ENCODE data around the gene PTCH2.

Gene PTCH2

GRCh38 chr1:44806025-44806703 is 36.9 kb downstream of the PTCH2 start:
- no peak for TF ChIP-seq CTCF (IDR thresholded peaks at IDR 0.05; ENCODE audit: insufficient read depth, low read depth, low read length, missing control alignments)
- no peak for DNase-seq (ENCODE audit: low read depth)
- no peak overlapping the region for H3K4me3 ChIP-seq (ENCODE audit: low read length)

- no peak for DNase-seq (ENCODE audit: low read depth)
- no peak overlapping the region for H3K4me3 ChIP-seq (ENCODE audit: low read length)
Observed at GRCh38 chr1:44805311-44806024, 37.6 kb downstream of the PTCH2 start.

GRCh38 chr1:44803312-44804095 is 39.5 kb downstream of the PTCH2 start:
- no peak for DNase-seq (ENCODE audit: low read depth)
- no peak overlapping the region for H3K4me3 ChIP-seq (ENCODE audit: low read length)
- TF ChIP-seq CTCF (IDR thresholded peaks at IDR 0.05; ENCODE audit: insufficient read depth, low read depth, low read length, missing control alignments), result no peak

More at GRCh38 chr1:44805311-44806024, 37.6 kb downstream of the PTCH2 start:
- TF ChIP-seq CTCF (IDR thresholded peaks at IDR 0.05; ENCODE audit: insufficient read depth, low read depth, low read length, missing control alignments), result no peak

GRCh38 chr1:44803062-44803311 is 40.1 kb downstream of the PTCH2 start:
- DNase-seq (ENCODE audit: low read depth), result no peak
- no peak overlapping the region for H3K4me3 ChIP-seq (ENCODE audit: low read length)
- no peak for TF ChIP-seq CTCF (IDR thresholded peaks at IDR 0.05; ENCODE audit: insufficient read depth, low read depth, low read length, missing control alignments)

GRCh38 chr1:44802306-44803061 is 40.6 kb downstream of the PTCH2 start:
- no peak for DNase-seq (ENCODE audit: low read depth)

More at GRCh38 chr1:44802306-44803061, 40.6 kb downstream of the PTCH2 start:
- H3K4me3 ChIP-seq (ENCODE audit: low read length), result no peak overlapping the region
- TF ChIP-seq CTCF (IDR thresholded peaks at IDR 0.05; ENCODE audit: insufficient read depth, low read depth, low read length, missing control alignments), result no peak
